CMK (cell line): ENCODE data around the gene ISCA1.
"Not testable (repeated sequence)": the region's sequence is repeated elsewhere in the genome, so short reads cannot be mapped to it uniquely, and the experiment has no call there.

Experiments used
- DNase-seq: peaks from one replicate; pipeline ENCODE4 v3.0.0-alpha.2; 2010; ENCODE audit warnings: low read depth

The ISCA1 gene

GRCh38 chr9:86282077-86282978 is at the start of gene ISCA1:
ISCA1 (minus strand) TSS chr9:86282538; CDS start chr9:86282458, 80 bp downstream.
- DNase-seq, result peak; percentile 54

- DNase-seq, result no peak
Measured at GRCh38 chr9:86330186-86330585, 47.8 kb upstream of the ISCA1 start.

GRCh38 chr9:86329649-86330048 is 47.3 kb upstream of the ISCA1 start:
- DNase-seq, result no peak

- DNase-seq, result no peak
Measured at GRCh38 chr9:86328156-86328555, 45.8 kb upstream of the ISCA1 start.

GRCh38 chr9:86326536-86326935 is 44.2 kb upstream of the ISCA1 start:
- DNase-seq, result no peak

GRCh38 chr9:86324901-86325300 is 42.6 kb upstream of the ISCA1 start:
- DNase-seq, result no peak

GRCh38 chr9:86324308-86324707 is 42.0 kb upstream of the ISCA1 start:
- DNase-seq, result no peak

- DNase-seq, result no peak
Measured at GRCh38 chr9:86322973-86323644, 40.8 kb upstream of the ISCA1 start.

- no peak for DNase-seq
Measured at GRCh38 chr9:86321373-86321772, 39.0 kb upstream of the ISCA1 start.

GRCh38 chr9:86318187-86318586 is 35.8 kb upstream of the ISCA1 start:
- no peak for DNase-seq

GRCh38 chr9:86315078-86315477 is 32.7 kb upstream of the ISCA1 start:
- DNase-seq, result no peak

- DNase-seq, result not testable (repeated sequence)
Measured at GRCh38 chr9:86312959-86313358, 30.6 kb upstream of the ISCA1 start.

- DNase-seq, result no peak
Measured at GRCh38 chr9:86308687-86309086, 26.3 kb upstream of the ISCA1 start.

GRCh38 chr9:86304236-86304730 is 21.9 kb upstream of the ISCA1 start:
- DNase-seq, result no peak

GRCh38 chr9:86303316-86303975 is 21.1 kb upstream of the ISCA1 start:
- no peak for DNase-seq

GRCh38 chr9:86301686-86302085 is 19.3 kb upstream of the ISCA1 start:
- DNase-seq, result no peak

GRCh38 chr9:86300701-86301100 is 18.4 kb upstream of the ISCA1 start:
- DNase-seq, result no peak

GRCh38 chr9:86298873-86299272 is 16.5 kb upstream of the ISCA1 start:
- DNase-seq, result no peak

- not testable (repeated sequence) for DNase-seq
Measured at GRCh38 chr9:86290341-86290740, 8.0 kb upstream of the ISCA1 start.

GRCh38 chr9:86288499-86289198 is 6.3 kb upstream of the ISCA1 start:
- no peak for DNase-seq

GRCh38 chr9:86287013-86287412 is 4.7 kb upstream of the ISCA1 start:
- DNase-seq, result no peak

- DNase-seq, result peak; percentile 48
Measured at GRCh38 chr9:86286278-86286677, 3.9 kb upstream of the ISCA1 start.
